ENCODE results near the gene BABAM1.

- no peak for TF ChIP-seq CTCF (optimal IDR thresholded peaks at IDR 0.05 in 1 of 3, IDR thresholded peaks at IDR 0.05 in 1 of 3, conservative IDR thresholded peaks at IDR 0.05 in 1 of 3; ENCODE audit: extremely low read depth in 1 of 3, insufficient read depth in 2 of 3, low read length in 3 of 3)
- TF ChIP-seq EZH2 (IDR thresholded peaks at IDR 0.05; ENCODE audit: low read length) = no peak
Observed at GRCh38 chr19:17227798-17228367, 39.4 kb upstream of the BABAM1 start.

All from keratinocyte (primary cell).